Type B pancreatic cell (in vitro differentiated cells): Measurements from ENCODE around the gene FOCAD. TPM values are rescaled to one million over a fixed set of nuclear protein-coding genes. Genes with fewer than 3 reads are reported as not detected.
"Not testable (repeated sequence)": the region's sequence is repeated elsewhere in the genome, so short reads cannot be mapped to it uniquely, and the experiment has no call there.

ENCODE experiments used
- DNase-seq: peaks from one replicate; pipeline ENCODE4 v3.0.0; 2021; ENCODE audit warnings: mixed read lengths; ENCODE audit not compliant: unreplicated experiment; ENCODE audit errors: extremely low spot score
- H3K27ac Mint-ChIP-seq: 2 replicates; pipeline ENCODE4 v1.8.0; 2021; ENCODE audit warnings: mild to moderate bottlenecking, mixed read lengths
- H3K27me3 Mint-ChIP-seq: 2 replicates; pipeline ENCODE4 v1.8.0; 2021; ENCODE audit warnings: mixed read lengths
- H3K36me3 Mint-ChIP-seq: 2 replicates; pipeline ENCODE4 v1.8.0; 2021; ENCODE audit warnings: mixed read lengths
- H3K4me1 Mint-ChIP-seq: one replicate; pipeline ENCODE4 v1.8.0; 2021; ENCODE audit warnings: mixed read lengths; ENCODE audit not compliant: unreplicated experiment
- H3K4me3 Mint-ChIP-seq: 2 replicates; pipeline ENCODE4 v1.8.0; 2021; ENCODE audit warnings: mild to moderate bottlenecking, mixed read lengths
- H3K9me3 Mint-ChIP-seq: 2 replicates; pipeline ENCODE4 v1.8.0; 2021; ENCODE audit warnings: mixed read lengths
- CTCF ChIP-seq: fragments of 200-600 bp; sonication (generic); conservative IDR thresholded peaks from 2 replicates; pipeline ENCODE4 v1.5.0; 2021; ENCODE audit warnings: antibody characterized with exemption, mild to moderate bottlenecking
- total RNA-seq: library from RNA; stranded (reverse); gene quantifications from 2 replicates; pipeline ENCODE4 v1.2.1, GENCODE V29; 2021; ENCODE audit warnings: low replicate concordance

FOCAD gene
- total RNA-seq, 1 donor from 2014 or later: 51.0 TPM

GRCh38 chr9:20670395-20670794, 13.7 kb upstream of the FOCAD start:
- Mint-ChIP-seq H3K9me3 (peaks cover 6% of the 10 kb centered on the region), H3K36me3 (peaks cover 13% of the 10 kb centered on the region), H3K27ac (no peak overlapping the region), H3K4me1 (no peaks in the 10 kb centered on the region), H3K4me3 (no peak overlapping the region), H3K27me3 (no peaks in the 10 kb centered on the region)
- TF ChIP-seq CTCF: no peak
- no peak for DNase-seq

GRCh38 chr9:20671635-20672034, 12.4 kb upstream of the FOCAD start:
- no peak overlapping the region for H3K27ac Mint-ChIP-seq

GRCh38 chr9:20673537-20673936, 10.5 kb upstream of the FOCAD start:
- peaks cover 13% of the 10 kb centered on the region for H3K36me3 Mint-ChIP-seq
- not testable (repeated sequence) for H3K27ac Mint-ChIP-seq, H3K4me1 Mint-ChIP-seq, H3K4me3 Mint-ChIP-seq, H3K27me3 Mint-ChIP-seq, DNase-seq
- peaks cover 15% of the 10 kb centered on the region for H3K9me3 Mint-ChIP-seq

More at GRCh38 chr9:20671635-20672034, 12.4 kb upstream of the FOCAD start:
- Mint-ChIP-seq H3K4me1 (no peaks in the 10 kb centered on the region), H3K4me3 (no peak overlapping the region), H3K36me3 (peaks cover 13% of the 10 kb centered on the region), H3K9me3 (peaks cover 15% of the 10 kb centered on the region), H3K27me3 (no peaks in the 10 kb centered on the region)
- TF ChIP-seq CTCF: no peak
- DNase-seq: no peak

- Mint-ChIP-seq H3K4me1 (peaks cover 35% of the 10 kb centered on the region), H3K36me3 (no peaks in the 10 kb centered on the region), H3K9me3 (no peaks in the 10 kb centered on the region), H3K27me3 (no peaks in the 10 kb centered on the region), H3K27ac (no peak overlapping the region), H3K4me3 (no peak overlapping the region)
- no peak for TF ChIP-seq CTCF
- no peak for DNase-seq
Measured at GRCh38 chr9:20681467-20681866, 2.6 kb upstream of the FOCAD start.

GRCh38 chr9:20683351-20684034, 566 bp upstream of the FOCAD start:
- no peaks in the 10 kb centered on the region for H3K27me3 Mint-ChIP-seq
- no peak for DNase-seq

More at GRCh38 chr9:20683351-20684034, 566 bp upstream of the FOCAD start:
- Mint-ChIP-seq H3K27ac (peak overlapping the region; percentile 91), H3K4me1 (peaks cover 27% of the 10 kb centered on the region), H3K9me3 (no peaks in the 10 kb centered on the region), H3K36me3 (no peaks in the 10 kb centered on the region), H3K4me3 (peak overlapping the region; percentile 92)
- no peak for TF ChIP-seq CTCF
